HEK293 (cell line): ENCODE measurements around the gene WDR91.

ENCODE experiments used
- ELK4 ChIP-seq: IDR thresholded peaks from 2 replicates; pipeline ENCODE4 v1.6.1; 2011; ENCODE audit warnings: mild to moderate bottlenecking, low read depth, low read length, borderline replicate concordance
- HOXA7 ChIP-seq: sonication (generic); formaldehyde crosslinking; IDR thresholded peaks from 2 replicates; pipeline ENCODE4 v1.8.1; 2022; ENCODE audit warnings: missing genetic modification reagents, borderline replicate concordance
- KLF9 ChIP-seq: fragments of 450-650 bp; formaldehyde crosslinking; IDR thresholded peaks from 2 replicates; pipeline ENCODE4 v1.5.1; 2016; ENCODE audit warnings: missing biosample characterization, missing genetic modification characterization, low read depth
- YY2 ChIP-seq: fragments of 450-650 bp; formaldehyde crosslinking; IDR thresholded peaks from 2 replicates; pipeline ENCODE4 v1.5.1; 2016; ENCODE audit warnings: missing biosample characterization, missing genetic modification characterization
- ZNF140 ChIP-seq: fragments of 450-650 bp; formaldehyde crosslinking; IDR thresholded peaks from 2 replicates; pipeline ENCODE4 v1.5.1; 2016; ENCODE audit warnings: missing biosample characterization, missing genetic modification characterization
- ZNF146 ChIP-seq: fragments of 450-650 bp; formaldehyde crosslinking; IDR thresholded peaks from 2 replicates; pipeline ENCODE4 v1.5.1; 2016; ENCODE audit warnings: missing biosample characterization, missing genetic modification characterization
- ZNF335 ChIP-seq: fragments of 450-650 bp; formaldehyde crosslinking; conservative IDR thresholded peaks from 2 replicates; pipeline ENCODE4 v1.5.1; 2016; ENCODE audit warnings: missing biosample characterization, missing genetic modification characterization
- ZNF366 ChIP-seq: fragments of 450-650 bp; formaldehyde crosslinking; conservative IDR thresholded peaks from 2 replicates; pipeline ENCODE4 v1.5.1; 2016; ENCODE audit warnings: missing biosample characterization, missing genetic modification characterization
- ZNF391 ChIP-seq: fragments of 450-650 bp; formaldehyde crosslinking; IDR thresholded peaks from 2 replicates; pipeline ENCODE4 v1.5.1; 2016; ENCODE audit warnings: low read depth, missing biosample characterization, missing genetic modification characterization, borderline replicate concordance
- ZNF404 ChIP-seq: fragments of 450-650 bp; formaldehyde crosslinking; IDR thresholded peaks from 2 replicates; pipeline ENCODE4 v1.5.1; 2017; ENCODE audit warnings: missing biosample characterization, missing genetic modification characterization
- ZNF518A ChIP-seq: fragments of 450-650 bp; formaldehyde crosslinking; conservative IDR thresholded peaks from 2 replicates; pipeline ENCODE4 v1.5.1; 2016; ENCODE audit warnings: low read depth, missing biosample characterization, missing genetic modification characterization
- ZNF521 ChIP-seq: fragments of 450-650 bp; formaldehyde crosslinking; IDR thresholded peaks from 2 replicates; pipeline ENCODE4 v1.5.1; 2017; ENCODE audit warnings: missing biosample characterization, mild to moderate bottlenecking, missing genetic modification characterization
- ZNF548 ChIP-seq: fragments of 450-650 bp; formaldehyde crosslinking; IDR thresholded peaks from 2 replicates; pipeline ENCODE4 v1.5.1; 2016; ENCODE audit warnings: missing biosample characterization, missing genetic modification characterization
- ZNF561 ChIP-seq: fragments of 450-650 bp; IDR thresholded peaks from 2 replicates; pipeline ENCODE4 v1.5.1; 2018; ENCODE audit warnings: missing biosample characterization, missing genetic modification characterization, borderline replicate concordance
- ZNF624 ChIP-seq: fragments of 450-650 bp; formaldehyde crosslinking; IDR thresholded peaks from 2 replicates; pipeline ENCODE4 v1.5.1; 2017; ENCODE audit warnings: missing biosample characterization, missing genetic modification characterization
- ZNF645 ChIP-seq: fragments of 450-650 bp; formaldehyde crosslinking; IDR thresholded peaks from 2 replicates; pipeline ENCODE4; 2016; ENCODE audit warnings: missing biosample characterization, missing genetic modification characterization
- ZNF704 ChIP-seq: fragments of 450-650 bp; formaldehyde crosslinking; IDR thresholded peaks from 2 replicates; pipeline ENCODE4 v1.5.1; 2016; ENCODE audit warnings: missing biosample characterization, missing genetic modification characterization
- ZSCAN30 ChIP-seq: fragments of 450-650 bp; IDR thresholded peaks from 2 replicates; pipeline ENCODE4 v1.5.1; 2018; ENCODE audit warnings: missing biosample characterization, mild to moderate bottlenecking, missing genetic modification characterization, moderate library complexity
- ZXDB ChIP-seq: fragments of 450-650 bp; formaldehyde crosslinking; IDR thresholded peaks from 2 replicates; pipeline ENCODE4 v1.5.1; 2016; ENCODE audit warnings: missing biosample characterization, missing genetic modification characterization
- TF ChIP-seq, protein P1 (sequence below): fragments of 450-650 bp; formaldehyde crosslinking; IDR thresholded peaks from 2 replicates; pipeline ENCODE4 v1.5.1; 2016; ENCODE audit warnings: missing biosample characterization, missing genetic modification characterization
- TF ChIP-seq, protein P2 (sequence below): fragments of 450-650 bp; formaldehyde crosslinking; IDR thresholded peaks from 2 replicates; pipeline ENCODE4 v1.5.1; 2016; ENCODE audit warnings: missing biosample characterization, missing genetic modification characterization
- TF ChIP-seq, protein P3 (sequence below): fragments of 450-650 bp; formaldehyde crosslinking; IDR thresholded peaks from 2 replicates; pipeline ENCODE4 v1.5.1; 2016; ENCODE audit warnings: missing biosample characterization, missing genetic modification characterization

The WDR91 gene

GRCh38 chr7:135170274-135170997 is 40.9 kb downstream of the WDR91 start, which contains the start of gene CYREN (continued):
- TF ChIP-seq ZNF518A (peak; percentile 90), ZNF521 (tag by site-specific recombination) (no peak), ZNF391 (peak; percentile 41; the same call in 1 of the 2 replicates), HOXA7 (no peak), ZNF624 (tag by site-specific recombination) (no peak), ZNF704 (tag by site-specific recombination) (no peak; the same call in 1 of the 2 replicates), ELK4 (no peak; the same call in 1 of the 2 replicates), ZNF140 (tag by site-specific recombination) (no peak), ZXDB (tag by site-specific recombination) (peak; percentile 94), ZNF645 (tag by site-specific recombination) (no peak), ZNF561 (peak; percentile 96), ZNF404 (tag by site-specific recombination) (no peak), ZNF548 (tag by site-specific recombination) (no peak), ZNF366 (tag by site-specific recombination) (no peak), KLF9 (tag by site-specific recombination) (peak; percentile 44; the same call in 1 of the 2 replicates), ZNF335 (tag by site-specific recombination) (peak; percentile 89), ZSCAN30 (tag by site-specific recombination) (peak; percentile 90), YY2 (tag by site-specific recombination) (no peak), ZNF146 (tag by site-specific recombination) (no peak; the same call in 1 of the 2 replicates)
- TF ChIP-seq, protein P1, sequence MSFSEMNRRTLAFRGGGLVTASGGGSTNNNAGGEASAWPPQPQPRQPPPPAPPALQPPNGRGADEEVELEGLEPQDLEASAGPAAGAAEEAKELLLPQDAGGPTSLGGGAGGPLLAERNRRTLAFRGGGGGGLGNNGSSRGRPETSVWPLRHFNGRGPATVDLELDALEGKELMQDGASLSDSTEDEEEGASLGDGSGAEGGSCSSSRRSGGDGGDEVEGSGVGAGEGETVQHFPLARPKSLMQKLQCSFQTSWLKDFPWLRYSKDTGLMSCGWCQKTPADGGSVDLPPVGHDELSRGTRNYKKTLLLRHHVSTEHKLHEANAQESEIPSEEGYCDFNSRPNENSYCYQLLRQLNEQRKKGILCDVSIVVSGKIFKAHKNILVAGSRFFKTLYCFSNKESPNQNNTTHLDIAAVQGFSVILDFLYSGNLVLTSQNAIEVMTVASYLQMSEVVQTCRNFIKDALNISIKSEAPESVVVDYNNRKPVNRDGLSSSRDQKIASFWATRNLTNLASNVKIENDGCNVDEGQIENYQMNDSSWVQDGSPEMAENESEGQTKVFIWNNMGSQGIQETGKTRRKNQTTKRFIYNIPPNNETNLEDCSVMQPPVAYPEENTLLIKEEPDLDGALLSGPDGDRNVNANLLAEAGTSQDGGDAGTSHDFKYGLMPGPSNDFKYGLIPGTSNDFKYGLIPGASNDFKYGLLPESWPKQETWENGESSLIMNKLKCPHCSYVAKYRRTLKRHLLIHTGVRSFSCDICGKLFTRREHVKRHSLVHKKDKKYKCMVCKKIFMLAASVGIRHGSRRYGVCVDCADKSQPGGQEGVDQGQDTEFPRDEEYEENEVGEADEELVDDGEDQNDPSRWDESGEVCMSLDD: peak; percentile 77
- TF ChIP-seq, protein P2, sequence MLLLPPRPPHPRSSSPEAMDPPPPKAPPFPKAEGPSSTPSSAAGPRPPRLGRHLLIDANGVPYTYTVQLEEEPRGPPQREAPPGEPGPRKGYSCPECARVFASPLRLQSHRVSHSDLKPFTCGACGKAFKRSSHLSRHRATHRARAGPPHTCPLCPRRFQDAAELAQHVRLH: peak; percentile 70; the same call in 1 of the 2 replicates
- TF ChIP-seq, protein P3, sequence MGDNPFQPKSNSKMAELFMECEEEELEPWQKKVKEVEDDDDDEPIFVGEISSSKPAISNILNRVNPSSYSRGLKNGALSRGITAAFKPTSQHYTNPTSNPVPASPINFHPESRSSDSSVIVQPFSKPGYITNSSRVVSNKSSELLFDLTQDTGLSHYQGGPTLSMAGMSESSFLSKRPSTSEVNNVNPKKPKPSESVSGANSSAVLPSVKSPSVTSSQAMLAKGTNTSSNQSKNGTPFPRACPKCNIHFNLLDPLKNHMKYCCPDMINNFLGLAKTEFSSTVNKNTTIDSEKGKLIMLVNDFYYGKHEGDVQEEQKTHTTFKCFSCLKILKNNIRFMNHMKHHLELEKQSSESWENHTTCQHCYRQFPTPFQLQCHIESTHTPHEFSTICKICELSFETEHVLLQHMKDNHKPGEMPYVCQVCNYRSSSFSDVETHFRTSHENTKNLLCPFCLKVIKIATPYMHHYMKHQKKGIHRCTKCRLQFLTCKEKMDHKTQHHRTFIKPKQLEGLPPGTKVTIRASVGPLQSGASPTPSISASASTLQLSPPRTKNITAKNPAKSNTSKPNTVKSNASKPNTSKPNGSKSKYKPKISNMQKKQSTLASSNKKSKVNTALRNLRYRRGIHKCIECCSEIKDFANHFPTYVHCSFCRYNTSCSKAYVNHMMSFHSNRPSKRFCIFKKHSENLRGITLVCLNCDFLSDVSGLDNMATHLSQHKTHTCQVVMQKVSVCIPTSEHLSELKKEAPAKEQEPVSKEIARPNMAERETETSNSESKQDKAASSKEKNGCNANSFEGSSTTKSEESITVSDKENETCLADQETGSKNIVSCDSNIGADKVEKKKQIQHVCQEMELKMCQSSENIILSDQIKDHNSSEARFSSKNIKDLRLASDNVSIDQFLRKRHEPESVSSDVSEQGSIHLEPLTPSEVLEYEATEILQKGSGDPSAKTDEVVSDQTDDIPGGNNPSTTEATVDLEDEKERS: no peak
